CD4-positive, CD25-positive, alpha-beta regulatory T cell (primary cell): Measurements from ENCODE around the gene TMEM156. TPM values are rescaled to one million over a fixed set of nuclear protein-coding genes. Genes with fewer than 3 reads are reported as not detected.
"Not testable (repeated sequence)": the region's sequence is repeated elsewhere in the genome, so short reads cannot be mapped to it uniquely, and the experiment has no call there.

Source experiments
- ATAC-seq, 2 donors: fragments of 150-1000 bp; cut with Tn5 transposase; one replicate each; pipeline ENCODE4 v1.10.0; 2021; ENCODE audit warnings: low read depth in 2 of 2, moderate number of reproducible peaks in 2 of 2, moderate library complexity in 1 of 2
- DNase-seq, 3 donors: peaks; one replicate each; pipeline versions ENCODE4 v3.0.0 to v3.0.0-alpha.2; 2012 to 2022; ENCODE audit warnings: mixed read lengths in 1 of 3
- H3K27ac ChIP-seq: one replicate; pipeline ENCODE4 v1.7.0; 2013; ENCODE audit warnings: mild to moderate bottlenecking, low read length; ENCODE audit not compliant: insufficient read depth, poor library complexity, severe bottlenecking
- H3K27me3 ChIP-seq: one replicate; pipeline ENCODE4 v1.7.0; 2013; ENCODE audit warnings: low read length; ENCODE audit not compliant: control insufficient read depth, insufficient read depth
- H3K36me3 ChIP-seq: one replicate; pipeline ENCODE4 v1.7.0; 2013; ENCODE audit warnings: mild to moderate bottlenecking, low read length, moderate library complexity; ENCODE audit not compliant: control insufficient read depth, insufficient read depth
- H3K4me1 ChIP-seq: 2 replicates; pipeline ENCODE4 v1.7.0; 2013; ENCODE audit warnings: mild to moderate bottlenecking, low read length; ENCODE audit not compliant: insufficient read depth, control insufficient read depth, poor library complexity, severe bottlenecking
- H3K4me3 ChIP-seq: one replicate; pipeline ENCODE4 v1.7.0; 2013; ENCODE audit warnings: low read depth, mild to moderate bottlenecking, low read length, moderate library complexity
- H3K9me3 ChIP-seq, 2 experiments: 1 replicate in 1 of 2; 2 replicates in 1 of 2; pipeline ENCODE4 v1.7.0; 2013; ENCODE audit warnings: low read length in 2 of 2, mild to moderate bottlenecking in 1 of 2, moderate library complexity in 1 of 2; ENCODE audit not compliant: control insufficient read depth in 2 of 2
- H3K27ac Mint-ChIP-seq, 3 donors: one replicate each; pipeline ENCODE4 v1.8.0; 2020 to 2022; ENCODE audit warnings: mild to moderate bottlenecking in 3 of 3, mixed read lengths in 3 of 3, moderate library complexity in 2 of 3
- H3K27me3 Mint-ChIP-seq: one replicate; pipeline ENCODE4 v1.8.0; 2022; ENCODE audit warnings: mild to moderate bottlenecking, mixed read lengths
- H3K36me3 Mint-ChIP-seq: one replicate; pipeline ENCODE4 v1.8.0; 2020; ENCODE audit warnings: mixed read lengths
- H3K4me1 Mint-ChIP-seq, 4 donors: one replicate each; pipeline ENCODE4 v1.8.0; 2020 to 2022; ENCODE audit warnings: mixed read lengths in 4 of 4, mild to moderate bottlenecking in 1 of 4
- H3K4me3 Mint-ChIP-seq, 4 donors: one replicate each; pipeline ENCODE4 v1.8.0; 2020 to 2022; ENCODE audit warnings: mild to moderate bottlenecking in 4 of 4, mixed read lengths in 4 of 4, moderate library complexity in 3 of 4
- H3K9me3 Mint-ChIP-seq, 7 donors: one replicate each; pipeline ENCODE4 v1.8.0; 2020 to 2022; ENCODE audit warnings: mixed read lengths in 7 of 7, mild to moderate bottlenecking in 3 of 7, moderate library complexity in 2 of 7
- polyA plus RNA-seq, 4 donors: library from polyadenylated mRNA; unstranded; fragments of 300-500 nt; fragmentation: Illumina TruSeq; gene quantifications; one replicate each; pipeline ENCODE4 v1.2.3, GENCODE V29; 2021
- total RNA-seq: library from RNA; stranded (reverse); gene quantifications from one replicate; pipeline ENCODE4 v1.2.3, GENCODE V29; 2022

TMEM156 gene
- total and polyA plus RNA-seq, 5 donors from 2014 or later = 8.4 to 24.3 (median 22.7) TPM

DNA sequence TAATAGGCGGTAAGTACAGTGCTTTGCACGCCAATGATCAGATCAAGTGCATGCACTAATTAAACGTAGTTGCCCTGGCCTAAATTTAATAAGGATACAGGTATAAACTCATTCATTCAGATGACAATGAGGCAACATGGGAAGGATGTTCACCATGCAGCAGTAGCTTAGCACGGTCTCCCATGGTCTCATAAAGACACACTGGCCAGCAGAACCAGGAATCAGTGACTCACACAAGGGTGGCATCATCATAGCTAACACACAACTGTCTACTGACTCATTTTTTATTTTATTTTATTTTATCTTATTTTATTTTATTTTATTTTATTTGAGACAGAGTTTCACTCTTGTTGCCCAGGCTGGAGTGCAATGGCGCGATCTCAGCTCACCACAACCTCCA is 42.7 kb downstream of the TMEM156 start:
- DNase-seq (no peak), ATAC-seq (no peak)
- no peak overlapping the region for H3K27ac ChIP-seq
- peaks cover 0 to 1% (median 0%) of the 10 kb centered on the region in 7 donors for H3K9me3 Mint-ChIP-seq
- H3K36me3 ChIP-seq = peaks cover 5% of the 10 kb centered on the region
- H3K9me3 ChIP-seq = no peaks in the 10 kb centered on the region
- H3K27ac Mint-ChIP-seq = no peak overlapping the region
- peaks cover 18 to 38% (median 26%) of the 10 kb centered on the region in 4 donors for H3K4me1 Mint-ChIP-seq
- H3K4me3 ChIP-seq = no peak overlapping the region
- H3K36me3 Mint-ChIP-seq = peaks cover 34% of the 10 kb centered on the region
- H3K4me1 ChIP-seq = peaks cover 12% of the 10 kb centered on the region
- no peaks in the 10 kb centered on the region for H3K27me3 Mint-ChIP-seq
- no peak overlapping the region for H3K4me3 Mint-ChIP-seq
- no peaks in the 10 kb centered on the region for H3K27me3 ChIP-seq

DNA sequence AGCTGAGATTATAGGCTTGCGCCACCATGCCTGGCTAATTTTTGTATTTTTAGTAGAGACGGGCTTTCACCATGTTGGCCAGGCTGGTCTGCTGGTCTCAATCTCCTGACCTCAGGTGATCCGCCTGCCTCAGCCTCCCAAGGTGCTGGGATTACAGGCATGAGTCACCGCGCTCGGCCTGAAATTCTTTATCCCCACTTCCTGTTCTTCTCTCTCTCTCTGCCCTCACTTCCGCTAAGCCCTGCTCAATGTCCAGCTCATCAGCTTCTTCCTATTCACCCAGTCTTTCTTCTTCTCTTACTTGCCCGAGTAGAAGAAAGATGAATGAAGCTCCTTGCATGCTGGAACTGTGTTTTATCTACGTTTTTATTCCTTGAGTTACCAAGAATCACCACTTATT is 43.9 kb downstream of the TMEM156 start:
- not testable (repeated sequence) for H3K27ac ChIP-seq, DNase-seq, H3K27me3 ChIP-seq, H3K9me3 Mint-ChIP-seq, H3K9me3 ChIP-seq, H3K4me3 ChIP-seq, H3K36me3 ChIP-seq, H3K27me3 Mint-ChIP-seq, ATAC-seq
- H3K4me3 Mint-ChIP-seq = peak overlapping the region in 1 of 4 donors; percentile 17
- peaks cover 32% of the 10 kb centered on the region for H3K36me3 Mint-ChIP-seq
- H3K4me1 ChIP-seq = peaks cover 12% of the 10 kb centered on the region
- peaks cover 16 to 45% (median 27%) of the 10 kb centered on the region in 4 donors for H3K4me1 Mint-ChIP-seq
- H3K27ac Mint-ChIP-seq = peak overlapping the region in 1 of 3 donors; percentile 18

DNA sequence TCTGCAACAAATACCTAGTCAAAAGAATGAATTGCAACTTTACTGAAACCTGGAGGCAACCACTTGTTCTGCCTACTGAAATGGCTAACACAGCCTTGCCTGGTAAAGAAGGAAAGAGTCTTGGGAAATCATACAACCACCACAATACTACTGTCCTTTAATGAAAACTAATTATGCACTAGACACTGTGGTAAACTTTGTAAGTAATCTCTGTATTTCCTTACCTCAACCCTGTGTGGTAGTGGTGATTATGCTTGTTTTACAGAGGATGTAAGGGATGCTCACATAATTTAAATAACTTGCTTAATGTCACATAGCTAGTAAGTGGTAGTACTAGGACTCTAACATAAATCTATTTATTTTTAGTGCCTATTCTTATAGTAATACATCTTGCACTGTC is 44.7 kb downstream of the TMEM156 start:
- Histone ChIP-seq H3K27me3 (no peaks in the 10 kb centered on the region), H3K27ac (no peak overlapping the region), H3K36me3 (no peaks in the 10 kb centered on the region), H3K4me1 (peaks cover 12% of the 10 kb centered on the region), H3K4me3 (peak overlapping the region; percentile 6), H3K9me3 (no peaks in the 10 kb centered on the region)
- ATAC-seq (no peak), DNase-seq (peak in 1 of 3 donors; percentile 43)
- peaks cover 16 to 45% (median 27%) of the 10 kb centered on the region in 4 donors for H3K4me1 Mint-ChIP-seq
- no peaks in the 10 kb centered on the region for H3K27me3 Mint-ChIP-seq
- H3K9me3 Mint-ChIP-seq = peaks cover 0 to 2% (median 0%) of the 10 kb centered on the region in 7 donors
- peaks cover 30% of the 10 kb centered on the region for H3K36me3 Mint-ChIP-seq
- H3K4me3 Mint-ChIP-seq = peak overlapping the region in 1 of 4 donors; percentile 26
- peak overlapping the region in 2 of 3 donors; percentile 16 to 66 for H3K27ac Mint-ChIP-seq

DNA sequence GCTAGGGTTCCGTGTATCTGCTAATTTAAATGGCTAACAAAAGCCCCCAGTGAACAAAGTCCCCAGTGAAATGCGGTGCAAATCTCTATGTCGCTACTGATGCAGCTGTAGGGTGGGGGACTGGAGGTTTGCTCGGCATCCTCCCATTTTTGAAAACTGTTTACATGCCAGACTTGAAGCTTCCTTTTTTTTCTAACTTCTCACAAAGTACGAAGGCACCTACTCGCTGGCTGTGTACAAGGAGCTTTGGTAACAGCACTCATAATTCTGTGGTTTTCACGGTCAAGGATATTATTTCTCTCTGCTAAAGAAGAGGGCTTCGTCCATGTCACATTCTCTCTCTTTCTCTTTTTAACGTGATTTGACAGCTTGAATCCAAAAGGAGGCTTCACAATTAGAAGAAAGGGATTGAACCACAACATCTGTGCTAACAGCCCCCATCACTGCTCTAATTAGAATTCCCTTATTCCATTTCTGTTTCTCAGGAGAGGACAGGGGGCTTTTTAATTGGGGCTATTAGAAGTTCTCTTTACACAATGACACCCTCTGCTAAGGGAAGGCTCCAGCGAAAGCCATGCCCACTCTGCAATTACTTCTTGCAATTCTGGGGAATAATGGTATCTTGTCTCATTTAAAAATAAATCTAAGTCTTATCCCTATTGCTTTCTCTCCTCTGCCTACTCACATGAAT is 46.7 kb downstream of the TMEM156 start:
- Histone ChIP-seq H3K27me3 (no peaks in the 10 kb centered on the region), H3K4me3 (peak overlapping the region; percentile 28), H3K36me3 (peaks cover 2% of the 10 kb centered on the region), H3K9me3 (no peaks in the 10 kb centered on the region), H3K4me1 (peaks cover 12% of the 10 kb centered on the region), H3K27ac (no peak overlapping the region)
- Mint-ChIP-seq H3K4me3 (peak overlapping the region in 2 of 4 donors; percentile 52 to 65), H3K27me3 (no peaks in the 10 kb centered on the region), H3K4me1 (peaks cover 24 to 54% (median 38%) of the 10 kb centered on the region in 4 donors), H3K27ac (peak overlapping the region in 2 of 3 donors; percentile 67 to 86), H3K9me3 (peaks cover 0 to 1% (median 0%) of the 10 kb centered on the region in 7 donors), H3K36me3 (peaks cover 38% of the 10 kb centered on the region)
- DNase-seq (no peak), ATAC-seq (no peak)

DNA sequence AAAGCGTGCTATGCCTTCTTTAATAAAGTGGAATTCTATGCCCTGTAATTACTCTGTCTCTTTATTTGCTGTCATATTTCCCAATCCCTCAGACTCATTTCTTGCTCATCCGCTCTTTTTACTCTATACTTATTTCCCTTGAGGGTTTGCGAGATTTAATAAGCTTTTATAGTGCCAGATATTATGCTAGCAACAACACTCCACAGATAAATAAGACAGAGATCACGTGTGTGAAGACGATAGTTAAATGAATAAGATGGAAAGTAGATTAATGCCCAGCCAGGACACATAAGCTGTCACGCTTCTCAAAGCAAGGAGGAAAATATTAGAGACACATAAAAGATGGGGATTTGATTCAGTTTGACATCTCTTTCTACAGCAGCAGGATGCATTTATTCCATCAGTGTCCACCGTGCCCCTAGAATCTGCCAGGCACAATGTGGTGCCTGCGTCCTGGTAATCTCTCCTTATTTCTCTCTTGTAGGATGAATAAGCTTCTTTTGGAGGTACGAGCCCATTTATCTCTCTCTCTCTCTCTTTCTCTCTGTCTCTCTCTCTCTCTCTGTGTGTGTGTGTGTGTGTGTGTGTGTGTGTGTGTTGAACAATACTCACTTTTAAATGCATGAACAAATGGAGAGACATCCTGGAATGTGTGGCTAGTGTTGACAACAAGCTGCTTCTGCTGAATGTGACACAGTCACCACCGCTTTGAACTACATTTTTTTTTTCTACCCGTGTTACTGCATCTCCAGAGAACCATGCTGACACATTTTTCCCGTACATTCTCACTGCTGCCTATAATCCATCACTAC is 48.2 kb downstream of the TMEM156 start:
- no peak overlapping the region for H3K27ac ChIP-seq
- H3K4me3 ChIP-seq = no peak overlapping the region
- DNase-seq (no peak), ATAC-seq (no peak)
- peaks cover 24 to 52% (median 38%) of the 10 kb centered on the region in 4 donors for H3K4me1 Mint-ChIP-seq
- H3K27ac Mint-ChIP-seq = peak overlapping the region in 2 of 3 donors; percentile 10 to 58
- H3K27me3 ChIP-seq = no peaks in the 10 kb centered on the region
- peaks cover 0 to 3% (median 0%) of the 10 kb centered on the region in 7 donors for H3K9me3 Mint-ChIP-seq
- peaks cover 3% of the 10 kb centered on the region for H3K36me3 ChIP-seq
- H3K27me3 Mint-ChIP-seq = no peaks in the 10 kb centered on the region
- H3K36me3 Mint-ChIP-seq = peaks cover 30% of the 10 kb centered on the region
- H3K9me3 ChIP-seq = no peaks in the 10 kb centered on the region
- H3K4me3 Mint-ChIP-seq = no peak overlapping the region
- H3K4me1 ChIP-seq = peaks cover 12% of the 10 kb centered on the region

DNA sequence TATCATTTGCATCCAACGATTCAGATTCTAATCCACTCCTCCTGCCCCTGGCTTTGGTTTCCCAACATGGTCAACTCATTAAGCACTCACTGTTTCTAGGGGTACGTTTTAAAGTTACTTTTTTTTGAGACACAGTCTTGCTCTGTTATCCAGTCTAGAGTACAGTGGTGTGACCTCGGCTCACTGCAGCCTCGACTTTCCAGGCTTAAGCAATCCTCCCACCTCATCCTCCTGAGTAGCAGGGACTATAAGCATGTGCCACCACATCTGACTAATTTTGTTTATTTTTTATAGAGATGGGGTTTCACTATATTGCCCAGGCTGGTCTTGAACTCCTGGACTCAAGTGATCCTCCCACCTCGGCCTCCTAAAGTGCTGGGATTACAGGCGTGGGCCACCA is 48.9 kb downstream of the TMEM156 start:
- DNase-seq (no peak), ATAC-seq (no peak)
- Mint-ChIP-seq H3K27ac (peak overlapping the region in 1 of 3 donors; percentile 73), H3K36me3 (peaks cover 31% of the 10 kb centered on the region), H3K4me3 (no peak overlapping the region), H3K27me3 (no peaks in the 10 kb centered on the region), H3K4me1 (peaks cover 21 to 46% (median 33%) of the 10 kb centered on the region in 4 donors), H3K9me3 (peaks cover 0 to 3% (median 0%) of the 10 kb centered on the region in 7 donors)
- Histone ChIP-seq H3K4me3 (no peak overlapping the region), H3K9me3 (no peaks in the 10 kb centered on the region), H3K36me3 (peaks cover 3% of the 10 kb centered on the region), H3K4me1 (peaks cover 12% of the 10 kb centered on the region), H3K27ac (no peak overlapping the region), H3K27me3 (no peaks in the 10 kb centered on the region)

DNA sequence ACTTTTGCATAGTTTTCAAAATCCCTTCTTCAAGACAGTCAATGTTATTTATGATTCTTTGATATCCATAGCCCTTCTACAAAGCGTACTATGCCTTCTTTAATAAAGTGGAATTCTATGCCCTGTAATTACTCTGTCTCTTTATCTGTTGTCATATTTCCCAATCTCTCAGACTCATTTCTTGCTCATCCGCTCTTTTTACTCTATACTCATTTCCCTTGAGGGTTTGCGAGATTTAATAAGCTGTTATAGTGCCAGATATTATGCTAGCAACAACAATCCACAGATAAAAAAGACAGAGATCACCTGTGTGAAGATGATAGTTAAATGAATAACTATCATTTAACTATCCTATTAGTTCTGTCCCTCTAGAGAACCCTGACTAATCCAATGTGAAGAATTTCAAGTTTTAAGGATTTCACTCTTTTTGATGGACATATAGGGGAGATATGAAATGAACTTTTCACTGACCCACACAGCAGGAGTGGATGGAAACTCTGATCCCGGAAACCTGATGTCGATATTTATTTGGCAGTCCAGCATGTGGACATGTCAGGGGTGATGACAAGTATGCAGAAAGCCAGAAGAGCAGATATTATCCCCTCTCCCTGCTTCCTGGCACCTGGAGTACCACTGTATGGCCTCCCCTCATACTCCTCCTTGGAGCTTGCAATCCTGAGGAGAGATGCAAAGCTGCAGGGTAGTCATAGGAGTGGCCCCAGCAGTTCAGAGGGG is 49.7 kb downstream of the TMEM156 start:
- Histone ChIP-seq H3K9me3 (no peaks in the 10 kb centered on the region), H3K4me1 (peaks cover 9% of the 10 kb centered on the region), H3K36me3 (peaks cover 3% of the 10 kb centered on the region), H3K4me3 (no peak overlapping the region), H3K27me3 (no peaks in the 10 kb centered on the region), H3K27ac (no peak overlapping the region)
- no peak for DNase-seq
- Mint-ChIP-seq H3K27me3 (no peaks in the 10 kb centered on the region), H3K4me3 (no peak overlapping the region), H3K4me1 (peaks cover 18 to 38% (median 29%) of the 10 kb centered on the region in 4 donors), H3K27ac (peak overlapping the region in 1 of 3 donors; percentile 73), H3K36me3 (peaks cover 38% of the 10 kb centered on the region), H3K9me3 (peaks cover 0 to 3% (median 0%) of the 10 kb centered on the region in 7 donors)
- ATAC-seq = no peak
